22Rv1 (cell line): ENCODE data around the gene HNRNPH2.

Source experiments
- H3K27ac ChIP-seq: fragments of 450-650 bp; 2 replicates; pipeline ENCODE4 v1.5.1; 2017
- CTCF ChIP-seq: fragments of 450-650 bp; IDR thresholded peaks from 2 replicates; pipeline ENCODE4 v1.5.1; 2017; ENCODE audit warnings: mild to moderate bottlenecking
- ZFX ChIP-seq: fragments of 450-650 bp; IDR thresholded peaks from 2 replicates; pipeline ENCODE4 v1.6.1; 2017; ENCODE audit warnings: antibody characterized with exemption, borderline replicate concordance

The HNRNPH2 gene

DNA sequence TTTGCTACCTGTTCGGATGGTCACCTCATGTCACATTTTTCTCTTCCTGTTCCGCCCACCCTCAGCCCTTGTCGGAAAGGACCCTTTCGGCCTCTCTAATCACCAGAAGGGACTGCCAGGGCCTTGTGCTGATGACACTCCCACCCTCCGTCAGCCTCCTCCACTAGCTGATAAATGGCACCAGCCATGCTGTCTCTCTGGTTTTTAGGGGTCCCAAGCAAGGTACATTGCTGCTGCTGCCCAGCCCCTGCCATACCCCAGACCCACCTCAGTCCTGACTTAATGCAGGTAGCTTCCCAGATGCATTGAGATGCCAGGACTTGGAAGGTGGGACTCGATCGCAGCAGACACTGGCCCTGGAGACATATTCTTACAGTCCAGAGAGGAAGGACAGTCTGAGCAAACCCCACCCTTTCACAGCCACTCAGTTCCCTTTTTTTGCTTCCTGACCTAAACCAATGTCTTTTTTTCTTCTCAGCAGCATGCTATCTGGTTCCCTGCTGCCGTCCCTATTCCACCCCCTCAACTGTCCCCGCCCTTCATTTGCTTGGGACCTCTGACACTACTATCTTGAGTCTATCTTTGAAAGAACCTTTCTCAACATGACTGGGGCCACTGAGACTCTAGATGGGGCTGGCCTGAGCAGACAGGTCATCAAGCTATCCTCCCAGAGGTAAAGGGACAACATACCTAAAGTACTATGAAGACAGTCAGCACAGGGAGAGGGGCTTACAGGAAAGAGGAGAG lies 22.1 kb upstream of the HNRNPH2 start, which contains the start of gene BTK:
BTK (minus strand) TSS at position 397 of the 747 bp plus-strand sequence. CDS start 10,907 bp downstream, outside the sequence.
- TF ChIP-seq ZFX, result no peak
- no peak for TF ChIP-seq CTCF

DNA sequence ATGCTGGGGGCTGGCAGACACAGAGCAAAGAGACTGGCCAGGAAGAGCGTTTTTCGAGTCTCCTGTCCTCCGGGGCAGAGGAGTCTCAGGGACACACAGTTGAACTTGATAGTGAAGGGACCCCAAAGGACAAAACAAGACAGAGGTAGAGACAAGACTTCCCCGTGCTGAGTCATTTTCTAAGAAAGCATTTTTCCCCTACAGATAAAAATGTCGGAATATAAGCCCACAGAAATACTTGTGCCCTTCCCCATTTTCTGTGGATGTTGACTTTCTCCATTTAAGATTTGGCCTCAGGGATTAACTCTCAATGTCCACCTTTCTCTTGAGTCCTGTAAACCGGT lies 21.5 kb upstream of the HNRNPH2 start:
- no peak overlapping the region for H3K27ac ChIP-seq

More for the DNA sequence above, 22.1 kb upstream of the HNRNPH2 start, which contains the start of gene BTK:
- no peak within 1 kb of the TSS for H3K27ac ChIP-seq

GRCh38 chrX:101388604-101389003 lies 19.4 kb upstream of the HNRNPH2 start:
- no peak overlapping the region for H3K27ac ChIP-seq
- TF ChIP-seq CTCF (no peak), ZFX (no peak)

More for the DNA sequence above, 21.5 kb upstream of the HNRNPH2 start:
- TF ChIP-seq CTCF, result no peak
- no peak for TF ChIP-seq ZFX

DNA sequence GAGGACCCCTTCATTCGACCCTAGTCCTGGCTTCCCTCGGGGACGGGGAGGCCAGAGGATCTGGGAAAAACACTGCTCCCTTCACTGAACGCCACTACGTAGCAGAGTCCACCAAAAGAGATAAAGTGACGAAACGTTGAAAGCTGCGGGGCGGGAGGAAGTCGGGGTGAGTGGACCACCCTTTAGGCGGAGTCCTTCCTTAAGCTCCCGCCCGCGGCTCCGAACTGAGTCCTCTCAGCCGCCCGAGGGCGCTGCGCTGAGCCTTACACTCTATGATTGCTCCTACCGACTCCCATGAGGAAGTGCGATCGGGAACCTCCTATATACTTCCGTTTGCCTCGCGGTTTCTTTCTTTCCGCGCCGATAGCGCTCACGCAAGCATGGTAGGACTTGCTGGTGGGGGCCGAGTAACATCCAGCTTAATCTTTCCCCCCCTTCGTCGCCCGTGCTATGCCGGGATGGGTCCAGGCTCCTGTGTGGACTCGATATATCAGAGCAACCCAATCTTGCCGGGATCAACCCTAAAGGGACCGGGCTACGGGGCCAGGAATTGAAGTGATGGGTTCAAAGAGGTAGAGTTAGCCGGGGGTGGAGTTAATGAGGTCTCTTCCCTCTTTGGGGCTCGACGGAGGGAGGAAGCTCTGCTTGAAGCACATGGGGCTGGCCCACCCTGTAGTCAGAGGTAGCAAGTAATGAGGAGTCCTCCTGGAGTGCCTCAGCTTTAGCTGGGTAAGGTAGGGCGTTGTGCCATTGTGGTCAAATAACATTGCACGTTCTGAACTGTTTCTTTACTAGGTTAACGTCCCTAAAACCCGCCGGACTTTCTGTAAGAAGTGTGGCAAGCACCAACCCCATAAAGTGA lies 17.1 kb upstream of the HNRNPH2 start, which contains the start of gene RPL36A:
RPL36A (plus strand) TSS at position 348 of the 862 bp plus-strand sequence; CDS start at position 381, 33 bp downstream.
- H3K27ac ChIP-seq, result peak within 1 kb of the TSS; percentile 74
- TF ChIP-seq ZFX (no peak), CTCF (peak; percentile 76)

DNA sequence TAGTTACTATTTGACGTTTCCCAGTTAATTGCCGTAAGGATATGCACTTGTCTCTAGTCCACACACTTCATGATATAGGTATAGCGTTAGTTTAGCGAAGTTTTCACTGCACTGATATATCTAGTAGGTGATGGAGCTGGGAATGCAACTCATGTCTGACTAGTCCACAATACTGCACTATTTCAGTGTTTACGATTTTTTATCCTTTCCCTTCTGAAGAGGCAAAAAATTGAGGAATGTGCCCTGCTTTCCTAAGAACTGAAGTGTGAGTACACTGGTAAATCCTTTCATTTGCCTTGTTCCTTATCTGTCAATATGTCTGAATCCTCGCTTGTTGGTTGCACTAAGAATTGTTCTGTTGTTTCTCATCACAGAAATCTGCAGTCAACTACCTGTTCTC lies 16.2 kb upstream of the HNRNPH2 start:
- H3K27ac ChIP-seq, result peak overlapping the region; percentile 74

GRCh38 chrX:101393530-101394305 lies 14.3 kb upstream of the HNRNPH2 start:
- H3K27ac ChIP-seq, result peak overlapping the region; percentile 74; the same call in 1 of the 2 replicates
- TF ChIP-seq ZFX (no peak), CTCF (no peak)

More for the DNA sequence above, 16.2 kb upstream of the HNRNPH2 start:
- TF ChIP-seq CTCF, result no peak
- TF ChIP-seq ZFX, result no peak
